Pulmonary artery endothelial cell (primary cell): ENCODE measurements around the gene CGNL1. TPM values are rescaled to one million over a fixed set of nuclear protein-coding genes. Genes with fewer than 3 reads are reported as not detected.

Experiments
- DNase-seq: peaks from one replicate; pipeline ENCODE4 v3.0.0-alpha.2; 2011; ENCODE audit warnings: low read depth, low spot score
- total RNA-seq: library from RNA; depleted of rRNA; stranded (reverse); fragments of >200 nt; gene quantifications from 2 replicates; pipeline ENCODE4 v1.2.3, GENCODE V29; 2014

CGNL1 gene
- total RNA-seq, 1 donor from 2014 or later: 43.8 TPM

- no peak for DNase-seq
Measured at GRCh38 chr15:57592836-57593420, 216.6 kb downstream of the CGNL1 start.

DNA sequence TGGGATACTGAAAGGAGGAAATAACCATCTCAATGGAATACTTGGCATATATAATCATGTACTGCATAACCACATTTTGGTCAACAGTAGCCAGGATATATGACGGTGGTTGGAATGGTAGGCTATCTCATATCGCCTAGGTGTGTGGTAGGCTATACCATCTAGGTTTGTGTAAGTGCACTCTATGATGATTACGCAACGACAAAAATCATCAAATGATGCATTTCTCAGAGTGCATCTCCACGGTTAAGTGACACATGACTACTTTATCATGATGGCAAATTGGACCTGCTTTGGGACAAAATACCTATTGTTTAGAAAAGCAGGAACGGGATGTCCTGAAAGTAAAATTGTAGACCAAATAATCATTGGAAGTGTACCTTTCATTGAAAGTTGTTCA is 218.2 kb downstream of the CGNL1 start:
- no peak for DNase-seq

GRCh38 chr15:57595011-57595866 is 218.9 kb downstream of the CGNL1 start:
- DNase-seq: no peak

DNA sequence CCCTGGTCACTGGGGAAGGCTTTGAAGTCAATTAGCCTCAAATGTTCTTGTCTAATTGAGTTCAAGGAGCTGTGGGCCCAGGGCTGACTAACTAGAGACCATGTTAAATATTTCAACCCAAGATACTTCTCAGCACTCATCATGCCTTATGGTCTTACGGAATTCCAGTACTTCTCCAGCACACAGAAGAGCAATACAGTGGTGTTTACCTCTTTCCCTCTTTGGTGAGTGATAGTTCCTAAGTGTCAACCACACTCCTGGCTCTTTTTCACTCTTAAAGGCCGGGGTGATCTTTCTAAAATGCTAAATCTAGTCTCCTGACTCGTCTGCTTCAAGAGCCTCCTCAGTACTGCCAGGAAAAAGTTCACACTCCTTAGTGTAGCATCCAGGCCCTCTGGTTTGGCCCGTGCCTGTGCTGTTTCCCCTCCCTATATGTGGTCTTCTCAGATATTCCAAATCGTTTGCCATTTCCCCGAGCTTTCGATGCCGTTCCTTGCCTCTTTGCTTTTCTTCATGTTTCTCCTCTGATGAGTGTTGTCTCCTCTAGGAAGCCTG is 220.1 kb downstream of the CGNL1 start:
- DNase-seq: no peak

GRCh38 chr15:57596978-57597377 is 220.7 kb downstream of the CGNL1 start:
- DNase-seq: no peak

DNA sequence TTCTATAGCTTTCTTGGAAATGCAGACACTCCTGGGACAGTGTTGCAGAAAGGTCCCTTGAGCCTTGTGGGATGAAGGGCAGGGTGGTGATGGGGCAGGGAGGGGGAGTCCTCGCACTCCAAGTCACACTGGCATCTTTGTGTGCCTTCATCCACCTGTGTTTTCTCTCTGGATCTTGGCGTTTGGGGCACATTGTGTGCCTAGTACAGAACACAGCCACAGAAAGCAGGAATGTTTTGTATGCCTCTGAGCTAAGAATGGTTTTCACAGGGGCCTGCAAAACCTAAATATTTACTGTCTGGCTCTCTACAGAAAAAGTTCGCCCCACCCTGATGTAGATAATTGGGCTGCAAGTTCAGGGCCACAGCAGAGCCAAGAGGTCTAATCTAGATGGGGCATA is 221.1 kb downstream of the CGNL1 start:
- DNase-seq: no peak

GRCh38 chr15:57598346-57598745 is 222.0 kb downstream of the CGNL1 start:
- no peak for DNase-seq

- no peak for DNase-seq
Measured at GRCh38 chr15:57599296-57599810, 223.0 kb downstream of the CGNL1 start.

- no peak for DNase-seq
Measured at GRCh38 chr15:57600197-57600596, 223.9 kb downstream of the CGNL1 start.

Other genes with a start within 250 kb of the CGNL1 start
- gene MYZAP, start 215.4 kb downstream of the CGNL1 start, total RNA-seq: 4.5 and 7.4 TPM in 2 replicates